GM12801 (cell line): ENCODE results near the gene LSM11.

Experiments used
- TF ChIP-seq, protein P1 (sequence below): IDR thresholded peaks from one replicate; pipeline ENCODE4 v1.5.1; 2011; ENCODE audit warnings: control low read depth; ENCODE audit not compliant: insufficient read length; ENCODE audit errors: extremely low read depth

LSM11 gene

DNA sequence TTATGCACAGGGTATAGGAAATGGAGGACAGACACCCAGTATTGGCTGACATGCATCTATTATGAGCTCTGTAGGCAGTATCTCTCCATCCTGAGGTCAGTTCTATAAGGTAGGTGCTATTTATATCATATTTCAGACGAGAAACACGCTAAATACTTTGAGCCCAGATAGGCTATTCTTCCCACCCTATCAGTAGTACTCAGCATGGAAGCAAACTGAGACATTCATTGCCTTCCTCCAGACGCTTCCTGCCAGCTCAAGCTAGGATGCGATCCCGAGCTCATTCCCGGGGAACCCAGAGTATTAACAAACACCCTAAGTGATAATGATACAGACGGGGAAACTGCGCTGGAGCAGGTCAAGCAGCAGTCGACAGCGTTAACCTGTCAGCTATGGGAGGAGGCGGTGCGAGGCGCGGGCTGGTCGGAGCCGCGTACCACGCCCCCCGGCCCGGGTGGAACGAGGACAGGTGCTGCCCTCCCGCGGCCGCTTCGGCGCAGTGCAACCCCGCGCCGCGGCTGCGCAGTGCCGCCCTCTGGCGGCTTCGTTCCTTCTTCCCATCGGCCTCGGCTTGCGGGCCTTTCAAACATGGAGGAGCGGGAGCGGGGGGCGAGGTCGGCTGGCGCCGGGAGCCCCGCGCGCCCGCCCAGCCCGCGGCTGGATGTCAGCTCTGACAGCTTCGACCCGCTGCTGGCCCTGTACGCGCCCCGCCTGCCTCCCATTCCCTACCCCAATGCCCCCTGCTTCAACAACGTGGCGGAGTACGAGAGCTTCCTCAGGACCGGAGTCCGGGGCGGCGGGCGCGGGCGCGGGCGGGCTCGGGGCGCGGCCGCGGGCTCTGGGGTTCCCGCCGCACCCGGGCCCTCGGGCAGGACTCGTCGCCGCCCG, at the start of gene LSM11:
TSS of gene LSM11 (plus strand) at position 550 of the 888 bp plus-strand sequence. CDS start at position 589, 39 bp downstream.
- TF ChIP-seq, protein P1, sequence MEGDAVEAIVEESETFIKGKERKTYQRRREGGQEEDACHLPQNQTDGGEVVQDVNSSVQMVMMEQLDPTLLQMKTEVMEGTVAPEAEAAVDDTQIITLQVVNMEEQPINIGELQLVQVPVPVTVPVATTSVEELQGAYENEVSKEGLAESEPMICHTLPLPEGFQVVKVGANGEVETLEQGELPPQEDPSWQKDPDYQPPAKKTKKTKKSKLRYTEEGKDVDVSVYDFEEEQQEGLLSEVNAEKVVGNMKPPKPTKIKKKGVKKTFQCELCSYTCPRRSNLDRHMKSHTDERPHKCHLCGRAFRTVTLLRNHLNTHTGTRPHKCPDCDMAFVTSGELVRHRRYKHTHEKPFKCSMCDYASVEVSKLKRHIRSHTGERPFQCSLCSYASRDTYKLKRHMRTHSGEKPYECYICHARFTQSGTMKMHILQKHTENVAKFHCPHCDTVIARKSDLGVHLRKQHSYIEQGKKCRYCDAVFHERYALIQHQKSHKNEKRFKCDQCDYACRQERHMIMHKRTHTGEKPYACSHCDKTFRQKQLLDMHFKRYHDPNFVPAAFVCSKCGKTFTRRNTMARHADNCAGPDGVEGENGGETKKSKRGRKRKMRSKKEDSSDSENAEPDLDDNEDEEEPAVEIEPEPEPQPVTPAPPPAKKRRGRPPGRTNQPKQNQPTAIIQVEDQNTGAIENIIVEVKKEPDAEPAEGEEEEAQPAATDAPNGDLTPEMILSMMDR: peak; percentile 19

DNA sequence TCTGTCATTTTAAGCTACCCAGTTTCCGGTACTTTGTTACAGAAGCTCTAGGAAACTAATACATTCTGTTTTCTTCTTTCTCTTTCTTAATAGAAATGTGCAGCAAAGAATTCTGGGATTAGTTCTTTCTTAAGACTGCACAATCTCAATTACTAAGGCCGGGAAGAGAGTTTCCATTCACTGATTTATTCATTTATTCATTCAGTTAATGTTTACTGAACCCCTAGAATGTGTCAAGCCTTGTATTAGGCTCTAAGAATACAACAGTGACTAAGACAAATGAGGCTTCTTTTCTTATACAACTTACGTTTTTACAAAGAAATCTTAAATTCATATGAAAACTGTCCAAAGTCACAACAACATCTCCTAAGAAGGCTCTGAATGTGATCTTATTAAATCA, 39.8 kb upstream of the LSM11 start:
- TF ChIP-seq, protein P1: no peak

GRCh38 chr5:157708866-157709265, 34.6 kb upstream of the LSM11 start:
- TF ChIP-seq, protein P1: no peak

GRCh38 chr5:157709346-157709745, 34.2 kb upstream of the LSM11 start:
- TF ChIP-seq, protein P1: no peak

GRCh38 chr5:157710431-157710830, 33.1 kb upstream of the LSM11 start:
- TF ChIP-seq, protein P1: no peak

DNA sequence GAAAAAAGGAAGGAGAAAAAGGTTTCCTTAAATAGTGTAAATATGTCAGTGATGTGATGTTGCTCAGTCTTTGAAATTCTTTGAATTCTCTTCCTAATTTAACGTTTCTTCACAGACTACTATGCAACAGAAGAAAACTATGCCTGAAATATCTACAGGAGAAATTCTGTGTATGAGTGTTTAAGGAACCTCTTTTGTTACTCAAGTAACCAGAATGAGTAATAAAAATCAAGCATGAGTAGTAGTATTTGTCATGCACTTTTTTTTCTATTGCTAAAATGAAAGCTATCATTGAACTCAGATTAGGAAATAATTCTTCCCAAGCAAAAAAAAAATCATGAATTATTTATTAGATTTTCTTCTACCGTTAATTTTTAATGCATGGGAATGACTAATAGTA, 32.6 kb upstream of the LSM11 start:
- TF ChIP-seq, protein P1: no peak

DNA sequence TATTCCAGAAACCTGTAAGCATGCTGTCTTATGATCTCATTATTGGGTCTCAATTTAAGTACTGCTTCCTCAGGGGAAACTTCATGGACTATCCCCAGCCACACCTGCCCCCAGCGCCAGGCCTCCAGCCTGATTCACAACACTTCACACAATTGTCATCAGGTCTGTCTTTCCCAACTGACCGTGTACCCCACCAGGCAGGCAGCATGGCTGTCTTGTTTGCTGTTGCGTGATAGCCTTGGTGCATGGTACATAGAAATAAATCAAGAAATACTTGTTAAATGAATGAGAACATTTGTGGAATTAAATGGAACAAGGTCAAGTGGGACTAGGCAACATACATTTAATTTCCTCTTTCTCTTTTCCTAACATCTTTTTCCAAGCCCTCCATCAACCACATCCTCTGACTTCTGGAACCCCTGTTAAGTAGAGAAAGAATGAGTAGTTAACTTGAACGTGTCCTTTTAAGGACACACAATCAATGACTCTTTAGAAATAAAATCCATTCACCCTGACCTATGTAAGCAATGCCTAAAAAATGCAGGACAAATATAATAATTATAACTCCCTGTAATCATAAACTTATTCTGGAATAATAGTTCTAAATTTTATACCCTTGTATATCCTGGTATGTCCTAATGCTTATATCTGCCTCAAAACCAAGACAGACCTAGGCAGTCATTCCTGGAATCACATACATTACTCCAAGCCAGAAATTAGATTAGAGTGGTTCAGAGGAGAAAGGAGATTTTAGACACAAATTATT, 29.5 kb upstream of the LSM11 start:
- TF ChIP-seq, protein P1: no peak
